Lower lobe of right lung (tissue), 2 donors: ENCODE results near the gene ALPG. TPM values are rescaled to one million over a fixed set of nuclear protein-coding genes. Genes with fewer than 3 reads are reported as not detected.
A peak's percentile ranks its signal among the peaks of the same experiment; 100 is the strongest.
"Not testable (repeated sequence)": the region's sequence is repeated elsewhere in the genome, so short reads cannot be mapped to it uniquely, and the experiment has no call there.

Experiments used
- ATAC-seq, 2 donors: fragments of 200-7000 bp; cut with Tn5 transposase; one replicate each; pipeline ENCODE4 v1.9.1; 2020 to 2022; ENCODE audit warnings: mild to moderate bottlenecking in 2 of 2, moderate library complexity in 2 of 2
- DNase-seq: peaks from one replicate; pipeline ENCODE4 v3.0.0-alpha.2; 2020
- H3K27ac ChIP-seq: fragments of 200-600 bp; one replicate; pipeline ENCODE4 v1.8.0; 2022
- H3K27me3 ChIP-seq: fragments of 200-600 bp; one replicate; pipeline ENCODE4 v1.8.0; 2022; ENCODE audit warnings: low read depth
- H3K36me3 ChIP-seq: fragments of 200-600 bp; one replicate; pipeline ENCODE4 v1.8.0; 2022; ENCODE audit warnings: mild to moderate bottlenecking
- H3K4me1 ChIP-seq: fragments of 200-600 bp; one replicate; pipeline ENCODE4 v1.8.0; 2022
- H3K4me3 ChIP-seq: fragments of 200-600 bp; one replicate; pipeline ENCODE4 v1.8.0; 2022; ENCODE audit warnings: mild to moderate bottlenecking
- H3K9me3 ChIP-seq: fragments of 200-600 bp; one replicate; pipeline ENCODE4 v1.8.0; 2022
- CTCF ChIP-seq: fragments of 200-600 bp; IDR thresholded peaks from one replicate; pipeline ENCODE4 v1.8.0; 2022; ENCODE audit warnings: antibody characterized with exemption, mild to moderate bottlenecking
- intact Hi-C: fragments of 100-400 bp; cut with DNase I; formaldehyde crosslinking; loops from one replicate; pipeline ENCODE4 v1.11.0; 2022
- total RNA-seq: library from RNA; stranded (reverse); fragmentation: NEBNext Ultra II Directional; extraction: Animal tissue kit (Norgen Biotek cat#: 25700); gene quantifications from one replicate; pipeline ENCODE4 v1.2.1, GENCODE V29; 2021
- donor health status: DM: no; HTN: yes; CAD: no; lungs with severe emphysema.

ALPG gene
- total RNA-seq, 1 donor from 2014 or later, result 0.53 TPM

GRCh38 chr2:232446266-232446777 lies 39.7 kb downstream of the ALPG start:
- intact Hi-C loops, H3K27ac ChIP-seq, H3K4me1 ChIP-seq, H3K9me3 ChIP-seq, H3K27me3 ChIP-seq, DNase-seq, H3K4me3 ChIP-seq, H3K36me3 ChIP-seq: not testable (repeated sequence)
- peak; percentile 29 to 36 for ATAC-seq
- TF ChIP-seq CTCF, result peak; percentile 43

- no peak for TF ChIP-seq CTCF
- Histone ChIP-seq H3K4me1 (no peaks in the 10 kb centered on the region), H3K27me3 (peaks cover 6% of the 10 kb centered on the region), H3K36me3 (no peaks in the 10 kb centered on the region), H3K9me3 (no peaks in the 10 kb centered on the region), H3K27ac (no peak overlapping the region), H3K4me3 (no peak overlapping the region)
- ATAC-seq, result no peak
- no peak for DNase-seq
- intact Hi-C loops, result no loop called here
These were observed 40.5 kb downstream of the ALPG start for GRCh38 chr2:232447091-232447620.

DNA sequence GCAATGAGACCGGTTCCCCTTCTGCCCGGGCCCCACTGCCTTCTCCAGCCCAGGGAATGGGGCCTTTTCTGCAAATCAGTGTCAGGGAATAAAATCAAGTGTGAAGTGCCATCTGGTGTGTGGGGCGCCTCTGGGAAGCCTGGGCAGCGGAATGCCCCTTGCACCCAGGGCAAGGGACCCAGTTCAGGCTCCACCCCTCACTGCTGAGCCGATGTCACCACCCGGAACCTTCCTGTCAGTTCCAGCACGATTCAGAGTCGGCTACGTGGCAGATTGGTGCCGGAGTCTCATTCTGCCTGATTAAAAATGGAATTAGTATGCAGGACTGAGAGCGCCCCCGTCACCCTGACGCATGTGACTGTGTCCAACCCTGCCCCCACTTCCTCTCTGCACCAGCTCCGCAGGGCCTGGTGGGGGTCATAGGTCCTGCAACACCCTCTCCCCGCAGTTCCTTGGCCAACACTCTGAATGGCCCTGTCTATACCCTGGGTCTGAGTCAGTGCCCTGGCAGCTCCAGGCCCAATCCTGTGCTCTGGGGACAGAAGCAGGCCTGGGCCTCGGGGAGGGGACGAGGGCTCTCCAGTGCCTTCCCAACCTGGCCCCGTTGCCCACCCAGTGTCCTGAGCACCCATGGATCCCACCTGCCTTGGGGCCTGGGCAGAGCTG lies 41.1 kb downstream of the ALPG start:
- H3K27me3 ChIP-seq, result peaks cover 6% of the 10 kb centered on the region
- no peaks in the 10 kb centered on the region for H3K4me1 ChIP-seq
- intact Hi-C loops, result no loop called here
- no peak for DNase-seq
- H3K36me3 ChIP-seq, result no peaks in the 10 kb centered on the region
- no peak overlapping the region for H3K4me3 ChIP-seq
- no peak for TF ChIP-seq CTCF
- no peaks in the 10 kb centered on the region for H3K9me3 ChIP-seq
- H3K27ac ChIP-seq, result no peak overlapping the region
- no peak for ATAC-seq

DNA sequence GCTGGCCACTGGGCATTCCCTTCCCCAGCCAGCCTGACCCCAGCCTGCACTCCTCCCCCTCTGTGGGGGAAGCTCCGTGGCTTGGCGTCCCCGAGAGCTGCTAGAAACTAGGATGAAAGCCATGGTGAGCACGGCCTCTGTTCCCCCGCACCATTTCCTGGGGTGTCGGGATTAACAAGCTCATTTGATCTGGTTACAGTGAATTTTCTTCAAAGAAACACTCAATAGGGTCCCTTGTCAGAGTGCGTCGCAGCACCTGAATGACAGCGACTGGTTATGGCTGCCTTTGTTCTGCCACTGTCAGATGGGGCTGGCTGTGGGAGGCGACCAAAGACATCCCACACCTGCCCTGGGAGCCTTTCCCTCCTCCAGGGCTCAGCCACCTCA lies 41.7 kb downstream of the ALPG start:
- Histone ChIP-seq H3K9me3 (no peaks in the 10 kb centered on the region), H3K4me1 (no peaks in the 10 kb centered on the region), H3K4me3 (no peak overlapping the region), H3K27me3 (peaks cover 6% of the 10 kb centered on the region), H3K27ac (no peak overlapping the region), H3K36me3 (no peaks in the 10 kb centered on the region)
- TF ChIP-seq CTCF, result no peak
- ATAC-seq (no peak), DNase-seq (no peak)
- intact Hi-C loops, result no loop called here

GRCh38 chr2:232449964-232450363 lies 43.3 kb downstream of the ALPG start:
- Histone ChIP-seq H3K27ac (no peak overlapping the region), H3K4me3 (no peak overlapping the region), H3K27me3 (no peaks in the 10 kb centered on the region), H3K9me3 (no peaks in the 10 kb centered on the region), H3K4me1 (no peaks in the 10 kb centered on the region), H3K36me3 (no peaks in the 10 kb centered on the region)
- intact Hi-C loops, result no loop called here
- no peak for ATAC-seq
- TF ChIP-seq CTCF, result no peak
- peak; percentile 16 for DNase-seq

GRCh38 chr2:232451645-232452044 lies 45.0 kb downstream of the ALPG start:
- H3K27ac ChIP-seq, H3K4me1 ChIP-seq, H3K36me3 ChIP-seq, H3K4me3 ChIP-seq, ATAC-seq, H3K27me3 ChIP-seq, H3K9me3 ChIP-seq, intact Hi-C loops: not testable (repeated sequence)
- DNase-seq, result peak; percentile 14
